Mesothelial cell of epicardium (in vitro differentiated cells): ENCODE measurements around the gene ERC2. TPM values are rescaled to one million over a fixed set of nuclear protein-coding genes. Genes with fewer than 3 reads are reported as not detected.

Experiments used
- DNase-seq, 2 experiments: peaks; one replicate each; pipeline ENCODE4 v3.0.0; 2021; ENCODE audit warnings: low spot score in 2 of 2; ENCODE audit not compliant: unreplicated experiment in 2 of 2
- H3K27ac Mint-ChIP-seq: 2 replicates; pipeline ENCODE4 v1.8.0; 2021; ENCODE audit warnings: mixed read lengths
- H3K27me3 Mint-ChIP-seq: 2 replicates; pipeline ENCODE4 v1.8.0; 2021; ENCODE audit warnings: low read depth, mixed read lengths
- H3K36me3 Mint-ChIP-seq: 2 replicates; pipeline ENCODE4 v1.8.0; 2021; ENCODE audit warnings: mixed read lengths
- H3K4me1 Mint-ChIP-seq: 2 replicates; pipeline ENCODE4 v1.8.0; 2021; ENCODE audit warnings: mixed read lengths
- H3K4me3 Mint-ChIP-seq: 2 replicates; pipeline ENCODE4 v1.8.0; 2021; ENCODE audit warnings: mild to moderate bottlenecking, moderate library complexity, mixed read lengths
- H3K9me3 Mint-ChIP-seq: 2 replicates; pipeline ENCODE4 v1.8.0; 2021; ENCODE audit warnings: mixed read lengths
- CTCF ChIP-seq: fragments of 200-600 bp; sonication (generic); IDR thresholded peaks from one replicate; pipeline ENCODE4 v1.5.0; 2021; ENCODE audit warnings: antibody characterized with exemption; ENCODE audit not compliant: unreplicated experiment
- total RNA-seq: library from RNA; stranded (reverse); gene quantifications from 3 replicates; pipeline ENCODE4 v1.2.1, GENCODE V29; 2021

The ERC2 gene
- total RNA-seq, 1 donor from 2014 or later = 15.6 TPM

- Mint-ChIP-seq H3K27me3 (peaks cover 4% of the 10 kb centered on the region), H3K27ac (no peak overlapping the region), H3K9me3 (no peaks in the 10 kb centered on the region), H3K4me3 (no peak overlapping the region), H3K36me3 (no peaks in the 10 kb centered on the region), H3K4me1 (peaks cover 16% of the 10 kb centered on the region)
- no peak for TF ChIP-seq CTCF
- no peak for DNase-seq
Observed at GRCh38 chr3:55955891-55956477, 512.3 kb downstream of the ERC2 start.

- Mint-ChIP-seq H3K27ac (no peak overlapping the region), H3K9me3 (peaks cover 3% of the 10 kb centered on the region), H3K27me3 (no peaks in the 10 kb centered on the region), H3K4me3 (no peak overlapping the region), H3K4me1 (peaks cover 37% of the 10 kb centered on the region), H3K36me3 (no peaks in the 10 kb centered on the region)
- TF ChIP-seq CTCF = no peak
- DNase-seq = no peak
Observed at GRCh38 chr3:55951388-55951787, 516.9 kb downstream of the ERC2 start.

- H3K9me3 Mint-ChIP-seq = peaks cover 10% of the 10 kb centered on the region
- peaks cover 3% of the 10 kb centered on the region for H3K36me3 Mint-ChIP-seq
- no peaks in the 10 kb centered on the region for H3K27me3 Mint-ChIP-seq
- no peak for DNase-seq
- H3K4me3 Mint-ChIP-seq = no peak overlapping the region
- no peak overlapping the region for H3K27ac Mint-ChIP-seq
- TF ChIP-seq CTCF = no peak
- peaks cover 50% of the 10 kb centered on the region for H3K4me1 Mint-ChIP-seq
Observed at GRCh38 chr3:55947406-55947805, 520.9 kb downstream of the ERC2 start.

GRCh38 chr3:55946574-55947160 is 521.6 kb downstream of the ERC2 start:
- no peak for DNase-seq
- Mint-ChIP-seq H3K27me3 (no peaks in the 10 kb centered on the region), H3K9me3 (peaks cover 10% of the 10 kb centered on the region), H3K27ac (no peak overlapping the region), H3K36me3 (peaks cover 3% of the 10 kb centered on the region), H3K4me1 (peaks cover 48% of the 10 kb centered on the region), H3K4me3 (no peak overlapping the region)
- TF ChIP-seq CTCF = no peak

- Mint-ChIP-seq H3K4me3 (no peak overlapping the region), H3K4me1 (peaks cover 26% of the 10 kb centered on the region), H3K27me3 (peaks cover 6% of the 10 kb centered on the region), H3K9me3 (peaks cover 7% of the 10 kb centered on the region), H3K36me3 (peaks cover 3% of the 10 kb centered on the region), H3K27ac (no peak overlapping the region)
- DNase-seq = no peak
- TF ChIP-seq CTCF = no peak
Observed at GRCh38 chr3:55942868-55943267, 525.4 kb downstream of the ERC2 start.
